Body of pancreas (tissue), 4 donors: ENCODE measurements around the gene SLX4.

Experiments
- CTCF ChIP-seq, 7 experiments: fragments of 450-650 bp in 4 of 7; fragments of 200-600 bp in 3 of 7; sonication (generic) in 3 of 7; IDR thresholded peaks; one replicate each; pipeline ENCODE4 v1.5.1; 2016 to 2019; ENCODE audit warnings: antibody characterized with exemption in 7 of 7
- POLR2A ChIP-seq, 3 donors: fragments of 450-650 bp; IDR thresholded peaks; one replicate each; pipeline ENCODE4 v1.6.1; 2016; ENCODE audit warnings: antibody characterized with exemption in 3 of 3, mild to moderate bottlenecking in 2 of 3

- TF ChIP-seq CTCF (IDR thresholded peaks at IDR 0.05) (no peak), POLR2A (IDR thresholded peaks at IDR 0.05) (no peak)
These were observed 29.5 kb upstream of the SLX4 start for GRCh38 chr16:3640632-3641501.
